Fibroblast of mammary gland (primary cell): Measurements from ENCODE around the gene AP4S1.
A peak's percentile ranks its signal among the peaks of the same experiment; 100 is the strongest.

ENCODE experiments used
- DNase-seq: peaks from one replicate; pipeline ENCODE4 v3.0.0-alpha.2; 2010; ENCODE audit warnings: low read depth
- H3K4me3 ChIP-seq: 2 replicates; pipeline ENCODE4 v1.5.1; 2011; ENCODE audit warnings: low read depth, mild to moderate bottlenecking, low read length, moderate library complexity; ENCODE audit not compliant: control insufficient read depth
- TF ChIP-seq, protein P1 (sequence below): conservative IDR thresholded peaks from 2 replicates; pipeline ENCODE4 v1.5.1; 2011; ENCODE audit warnings: low read depth, low read length, inconsistent platforms; ENCODE audit not compliant: control insufficient read depth, insufficient read depth

AP4S1 gene

DNA sequence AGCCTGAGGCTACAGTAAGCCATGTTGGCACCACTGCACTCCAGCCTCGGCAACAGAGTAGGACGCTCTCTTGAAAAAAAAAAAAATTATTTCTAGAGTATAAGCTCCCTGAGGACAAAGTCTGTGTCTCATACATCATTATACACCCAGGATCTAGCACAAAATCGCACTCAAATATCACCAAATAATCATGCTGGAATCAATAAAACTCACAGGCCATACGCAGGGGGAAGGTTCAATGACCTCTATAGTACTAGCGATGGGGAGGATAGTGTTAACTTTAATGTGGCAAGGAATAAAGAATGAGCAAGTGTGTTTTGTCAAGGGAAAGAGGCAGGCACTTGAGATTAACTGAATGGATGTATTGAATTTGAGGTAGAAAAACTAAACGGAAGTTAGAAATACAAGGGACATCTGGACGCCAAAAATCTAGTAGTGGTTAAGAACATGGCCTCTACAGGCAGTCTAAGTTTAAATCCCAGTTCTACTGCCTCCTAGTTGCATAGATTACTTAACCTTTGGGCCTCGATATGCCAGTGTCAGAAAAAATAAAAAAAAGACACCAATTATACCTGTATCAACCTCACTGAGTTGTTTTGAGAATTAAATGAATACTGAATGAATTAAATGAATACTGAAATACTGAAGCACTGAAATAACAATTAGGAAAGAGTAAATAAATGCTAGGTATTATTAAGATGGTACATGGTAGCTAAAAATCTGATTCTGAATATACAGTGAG lies 4.4 kb upstream of the AP4S1 start:
- no peak overlapping the region for H3K4me3 ChIP-seq
- TF ChIP-seq, protein P1, sequence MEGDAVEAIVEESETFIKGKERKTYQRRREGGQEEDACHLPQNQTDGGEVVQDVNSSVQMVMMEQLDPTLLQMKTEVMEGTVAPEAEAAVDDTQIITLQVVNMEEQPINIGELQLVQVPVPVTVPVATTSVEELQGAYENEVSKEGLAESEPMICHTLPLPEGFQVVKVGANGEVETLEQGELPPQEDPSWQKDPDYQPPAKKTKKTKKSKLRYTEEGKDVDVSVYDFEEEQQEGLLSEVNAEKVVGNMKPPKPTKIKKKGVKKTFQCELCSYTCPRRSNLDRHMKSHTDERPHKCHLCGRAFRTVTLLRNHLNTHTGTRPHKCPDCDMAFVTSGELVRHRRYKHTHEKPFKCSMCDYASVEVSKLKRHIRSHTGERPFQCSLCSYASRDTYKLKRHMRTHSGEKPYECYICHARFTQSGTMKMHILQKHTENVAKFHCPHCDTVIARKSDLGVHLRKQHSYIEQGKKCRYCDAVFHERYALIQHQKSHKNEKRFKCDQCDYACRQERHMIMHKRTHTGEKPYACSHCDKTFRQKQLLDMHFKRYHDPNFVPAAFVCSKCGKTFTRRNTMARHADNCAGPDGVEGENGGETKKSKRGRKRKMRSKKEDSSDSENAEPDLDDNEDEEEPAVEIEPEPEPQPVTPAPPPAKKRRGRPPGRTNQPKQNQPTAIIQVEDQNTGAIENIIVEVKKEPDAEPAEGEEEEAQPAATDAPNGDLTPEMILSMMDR, result no peak
- DNase-seq, result no peak

DNA sequence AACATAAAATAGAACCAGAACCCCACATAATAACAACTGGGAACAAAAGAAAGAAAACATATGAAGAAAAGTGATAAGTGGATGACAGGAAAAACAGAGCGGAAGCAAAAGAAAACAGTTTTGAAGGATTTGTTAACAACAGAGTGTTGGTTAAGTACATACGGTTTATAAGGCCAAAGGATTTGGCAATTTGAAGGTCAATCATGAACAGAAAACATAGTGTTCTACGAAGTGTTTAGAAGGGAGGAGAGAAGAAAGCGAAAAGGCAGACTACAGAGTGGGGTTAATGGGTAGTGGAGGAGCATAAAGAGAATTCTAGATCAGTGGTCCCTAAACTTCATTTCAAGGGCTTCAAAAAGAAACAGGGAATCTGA lies 3.9 kb upstream of the AP4S1 start:
- DNase-seq, result no peak
- H3K4me3 ChIP-seq, result no peak overlapping the region
- TF ChIP-seq, protein P1, result no peak

DNA sequence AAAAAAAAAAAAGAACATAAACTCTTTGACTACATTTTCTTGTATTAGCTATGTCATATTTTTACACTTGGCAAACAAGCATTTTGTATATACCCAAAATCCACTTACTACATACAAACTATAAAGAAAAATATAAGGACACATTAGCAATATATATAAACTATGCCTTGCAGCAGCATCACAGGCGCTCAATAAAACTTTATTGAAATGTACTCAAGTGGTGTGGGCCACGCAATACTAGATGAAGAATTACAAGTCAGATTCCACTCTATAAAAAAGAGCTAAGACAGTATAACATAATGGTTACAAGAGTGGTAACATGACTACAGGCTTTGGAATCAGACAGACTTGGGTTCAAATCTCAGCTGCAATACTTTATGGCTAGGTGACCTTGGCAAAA lies 3.1 kb upstream of the AP4S1 start:
- no peak for DNase-seq
- TF ChIP-seq, protein P1, result no peak
- H3K4me3 ChIP-seq, result no peak overlapping the region

DNA sequence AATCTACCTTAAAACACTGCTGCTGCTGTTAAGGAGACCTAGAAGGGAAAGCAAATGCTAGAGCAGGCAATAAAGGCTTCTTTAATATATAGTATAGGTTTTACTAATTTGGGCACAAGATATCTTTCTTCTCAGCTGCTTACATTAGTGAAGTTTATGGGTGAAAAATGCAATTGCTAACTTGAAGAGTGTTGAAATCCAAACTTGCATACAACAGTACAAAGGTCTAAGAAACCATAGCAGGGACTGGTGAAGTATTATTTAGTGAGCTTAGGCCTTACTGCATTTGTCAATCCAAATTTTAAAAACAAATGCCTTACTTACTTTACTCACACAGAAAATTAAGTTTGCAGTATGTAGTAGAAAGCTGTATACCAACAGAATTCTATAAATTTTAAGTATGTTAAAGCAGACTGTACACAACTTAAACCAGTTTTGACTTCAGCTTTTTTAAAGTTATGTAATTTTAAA lies 1.4 kb upstream of the AP4S1 start:
- TF ChIP-seq, protein P1, result no peak
- peak overlapping the region; percentile 12 for H3K4me3 ChIP-seq
- no peak for DNase-seq

DNA sequence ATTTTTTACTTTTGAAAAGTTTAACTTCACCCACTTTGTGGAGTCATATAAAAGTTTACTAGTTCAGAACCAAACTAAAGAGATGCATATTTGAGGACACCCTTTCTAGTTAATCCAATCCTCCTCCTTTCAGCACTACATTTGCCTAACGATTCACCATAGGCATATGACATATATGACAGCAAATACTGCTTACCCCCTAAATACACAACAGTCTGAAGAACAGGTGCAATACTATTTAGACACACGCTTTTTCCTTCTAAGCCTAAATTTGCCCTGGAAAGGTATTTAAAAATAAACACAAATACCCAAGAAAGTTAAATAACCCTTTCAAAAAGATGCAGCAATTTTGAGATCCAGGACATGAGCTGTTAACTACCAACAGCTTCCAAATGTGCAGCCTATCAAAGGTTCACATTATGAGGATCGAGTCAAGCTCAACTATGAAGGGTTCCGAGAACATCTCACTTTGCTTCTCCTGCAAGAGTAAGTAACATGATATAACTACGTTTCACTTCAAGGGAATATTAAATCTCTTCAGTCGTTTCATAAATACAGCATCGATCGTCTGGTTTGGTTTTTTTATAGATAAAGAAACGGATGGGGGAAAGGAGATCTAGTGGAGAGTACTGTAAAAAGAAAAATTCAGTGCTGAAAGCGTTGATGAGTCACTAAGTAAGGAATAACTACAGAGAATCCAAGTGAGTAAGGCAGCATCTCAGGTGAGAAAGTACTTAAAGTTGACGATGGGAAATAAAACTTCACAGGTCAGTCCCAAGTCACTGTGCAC lies 677 bp upstream of the AP4S1 start:
- TF ChIP-seq, protein P1, result no peak
- peak; percentile 45 for DNase-seq
- H3K4me3 ChIP-seq, result peak overlapping the region; percentile 94

DNA sequence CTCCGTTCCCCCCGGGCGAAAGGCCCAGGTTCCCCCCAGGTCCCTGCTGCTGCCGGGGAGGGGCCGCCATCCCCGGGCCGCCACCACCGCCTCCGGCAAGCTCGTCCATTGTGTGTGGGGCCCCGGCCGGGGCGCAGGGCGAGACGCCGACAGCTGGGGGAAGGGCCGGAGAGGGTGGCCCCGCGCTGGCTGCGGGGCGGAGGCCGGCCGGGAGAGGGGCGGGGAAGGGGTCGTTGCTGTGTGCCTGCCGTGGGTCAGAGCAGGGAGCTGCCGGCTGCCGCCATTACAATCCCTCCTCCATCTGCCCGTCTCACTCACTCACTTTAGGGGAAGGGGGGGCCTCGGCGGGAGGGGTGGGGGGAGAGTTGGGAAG lies 614 bp downstream of the AP4S1 start, which contains the start of gene STRN3:
STRN3 (minus strand) TSS at position 303 of the 373 bp plus-strand sequence; CDS start at position 109, 194 bp downstream.
- TF ChIP-seq, protein P1, result no peak
- peak within 1 kb of the TSS; percentile 94 for H3K4me3 ChIP-seq
- DNase-seq, result no peak
